Epithelial cell of esophagus (primary cell): ENCODE measurements around the gene FAAP20.

Source experiments
- DNase-seq: peaks from one replicate; pipeline ENCODE4 v3.0.0; 2010; ENCODE audit warnings: low read depth
- H3K4me3 ChIP-seq: 2 replicates; pipeline ENCODE4 v1.5.1; 2011; ENCODE audit warnings: mild to moderate bottlenecking, low read length, control low read depth
- CTCF ChIP-seq: IDR thresholded peaks from 2 replicates; pipeline ENCODE4 v1.5.1; 2011; ENCODE audit warnings: low read depth, mild to moderate bottlenecking, low read length, control low read depth, inconsistent platforms; ENCODE audit not compliant: insufficient read depth; ENCODE audit errors: missing control alignments

Gene FAAP20

GRCh38 chr1:2208309-2209239, 14.0 kb upstream of the FAAP20 start:
- DNase-seq, result peak; percentile 85
- no peak for TF ChIP-seq CTCF
- H3K4me3 ChIP-seq, result no peak overlapping the region

- no peak for DNase-seq
- no peak for TF ChIP-seq CTCF
- no peak overlapping the region for H3K4me3 ChIP-seq
Observed at GRCh38 chr1:2206813-2207487, 12.4 kb upstream of the FAAP20 start.

GRCh38 chr1:2205191-2205952, 10.8 kb upstream of the FAAP20 start:
- DNase-seq, result peak; percentile 93
- TF ChIP-seq CTCF, result no peak
- peak overlapping the region; percentile 25 for H3K4me3 ChIP-seq

GRCh38 chr1:2204415-2205190, 10.0 kb upstream of the FAAP20 start:
- no peak overlapping the region for H3K4me3 ChIP-seq
- DNase-seq, result no peak
- TF ChIP-seq CTCF, result no peak

GRCh38 chr1:2203671-2204414, 9.3 kb upstream of the FAAP20 start:
- no peak overlapping the region for H3K4me3 ChIP-seq
- TF ChIP-seq CTCF, result no peak
- no peak for DNase-seq
